Glomerular visceral epithelial cell (primary cell): ENCODE measurements around the gene CYP1A2.
A peak's percentile ranks its signal among the peaks of the same experiment; 100 is the strongest.
"Not testable (repeated sequence)": the region's sequence is repeated elsewhere in the genome, so short reads cannot be mapped to it uniquely, and the experiment has no call there.

Experiments used
- DNase-seq: peaks from one replicate; pipeline ENCODE4 v3.0.0-alpha.2; 2016; ENCODE audit errors: extremely low spot score

CYP1A2 gene, protein sequence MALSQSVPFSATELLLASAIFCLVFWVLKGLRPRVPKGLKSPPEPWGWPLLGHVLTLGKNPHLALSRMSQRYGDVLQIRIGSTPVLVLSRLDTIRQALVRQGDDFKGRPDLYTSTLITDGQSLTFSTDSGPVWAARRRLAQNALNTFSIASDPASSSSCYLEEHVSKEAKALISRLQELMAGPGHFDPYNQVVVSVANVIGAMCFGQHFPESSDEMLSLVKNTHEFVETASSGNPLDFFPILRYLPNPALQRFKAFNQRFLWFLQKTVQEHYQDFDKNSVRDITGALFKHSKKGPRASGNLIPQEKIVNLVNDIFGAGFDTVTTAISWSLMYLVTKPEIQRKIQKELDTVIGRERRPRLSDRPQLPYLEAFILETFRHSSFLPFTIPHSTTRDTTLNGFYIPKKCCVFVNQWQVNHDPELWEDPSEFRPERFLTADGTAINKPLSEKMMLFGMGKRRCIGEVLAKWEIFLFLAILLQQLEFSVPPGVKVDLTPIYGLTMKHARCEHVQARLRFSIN

DNA sequence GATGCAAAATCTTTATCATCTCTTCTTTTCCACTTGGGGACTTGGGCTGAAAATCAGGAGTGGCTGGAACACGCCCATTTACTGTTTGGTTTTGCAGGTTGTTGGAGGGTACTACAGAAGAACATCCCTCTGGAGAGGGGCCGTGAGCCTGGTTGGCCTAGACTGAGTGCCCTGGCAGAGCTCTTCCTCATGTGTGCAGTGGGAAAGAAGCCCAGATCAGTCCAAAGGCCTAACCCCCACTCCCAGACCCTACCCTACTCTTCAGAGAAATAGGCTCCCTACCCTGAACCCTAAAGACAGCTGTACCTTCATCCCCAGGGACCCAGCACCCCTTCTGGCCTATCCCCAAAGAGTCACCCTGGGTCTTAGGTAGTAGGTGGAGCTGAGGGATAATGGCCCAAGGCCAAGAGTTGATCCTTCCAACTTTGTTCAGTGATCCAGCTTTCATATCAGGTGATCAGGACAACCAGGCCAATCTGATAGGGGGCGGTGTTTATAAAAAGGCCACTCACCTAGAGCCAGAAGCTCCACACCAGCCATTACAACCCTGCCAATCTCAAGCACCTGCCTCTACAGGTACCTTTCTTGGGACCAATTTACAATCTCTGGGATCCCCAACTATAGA is at the start of gene CYP1A2:
Gene CYP1A2, plus strand, starts transcription at position 524 of the 625 bp plus-strand sequence. CDS start 894 bp downstream, outside the sequence.
- DNase-seq: no peak

DNA sequence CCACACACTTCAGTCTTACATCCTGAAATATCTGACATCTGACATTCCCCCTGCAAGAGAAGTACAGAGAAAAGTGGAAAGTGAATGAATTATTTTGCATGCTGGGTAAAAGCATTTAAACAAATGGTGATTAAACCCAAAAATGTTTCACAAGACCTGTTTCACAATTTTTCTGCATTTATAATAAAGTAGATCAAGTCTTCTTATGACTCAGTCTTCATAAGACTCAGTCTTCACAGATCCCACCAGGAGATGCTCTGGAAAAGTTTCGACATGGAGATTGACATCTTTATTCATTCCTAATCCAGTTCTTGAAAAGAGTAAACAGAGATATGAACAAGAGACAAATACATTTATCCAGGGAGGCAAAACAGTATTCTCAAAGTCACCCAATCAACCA is 39.6 kb upstream of the CYP1A2 start:
- no peak for DNase-seq

DNA sequence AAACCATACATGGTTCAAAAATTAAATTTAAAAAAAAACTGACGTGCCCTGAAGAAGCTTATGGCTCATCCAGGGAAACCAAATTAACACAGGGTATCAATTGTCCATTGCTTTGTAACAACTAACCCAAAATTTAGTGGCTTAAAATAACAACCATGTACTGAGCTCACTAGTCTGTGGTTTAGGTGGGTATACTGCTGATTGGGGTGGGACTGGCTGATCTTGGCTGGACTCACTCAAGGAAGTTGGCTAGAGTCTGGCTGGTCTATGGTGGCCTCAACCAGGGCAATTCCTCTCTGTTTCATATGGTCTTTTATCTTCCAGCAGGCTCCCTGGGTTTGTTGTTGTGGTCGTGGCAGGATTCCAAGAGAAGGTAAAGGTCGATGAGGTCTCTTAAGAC is 38.8 kb upstream of the CYP1A2 start:
- DNase-seq: no peak

DNA sequence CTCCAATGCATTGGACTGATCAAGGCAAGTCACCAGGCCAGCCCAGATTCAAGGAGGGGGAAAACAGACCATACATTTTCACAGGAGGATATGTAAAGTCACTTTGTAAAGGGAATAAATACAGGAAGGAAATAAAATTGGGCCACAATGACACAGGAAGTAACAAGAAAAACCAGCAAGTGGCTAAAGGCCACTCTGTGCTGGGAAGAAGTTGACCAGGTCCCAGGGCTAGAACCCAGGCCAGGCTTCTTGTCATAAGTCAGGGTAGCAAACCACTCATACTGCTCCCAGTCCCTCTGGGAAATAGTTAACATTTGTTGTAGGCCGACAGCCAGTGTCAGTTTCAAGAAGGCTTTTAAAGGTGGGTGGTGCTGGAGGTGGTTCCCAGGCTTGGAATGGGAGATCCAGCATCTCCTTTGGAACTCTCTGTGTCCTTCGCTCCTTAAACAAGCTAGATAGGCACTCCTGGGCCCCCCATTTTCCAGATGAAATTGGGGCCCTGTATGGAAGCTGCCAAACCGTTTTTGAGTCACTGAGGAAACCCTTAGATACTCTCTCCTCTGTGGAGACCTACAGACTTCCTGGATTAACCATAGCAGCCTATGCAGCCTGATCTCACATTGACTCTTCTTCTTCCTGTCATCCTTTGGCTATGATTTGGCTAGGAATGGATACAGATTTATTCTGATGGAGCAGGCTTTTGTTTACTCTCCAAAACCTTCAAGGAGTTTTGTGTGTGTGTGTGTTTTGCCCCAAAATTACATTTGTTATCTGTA is 38.1 kb upstream of the CYP1A2 start:
- DNase-seq: no peak

DNA sequence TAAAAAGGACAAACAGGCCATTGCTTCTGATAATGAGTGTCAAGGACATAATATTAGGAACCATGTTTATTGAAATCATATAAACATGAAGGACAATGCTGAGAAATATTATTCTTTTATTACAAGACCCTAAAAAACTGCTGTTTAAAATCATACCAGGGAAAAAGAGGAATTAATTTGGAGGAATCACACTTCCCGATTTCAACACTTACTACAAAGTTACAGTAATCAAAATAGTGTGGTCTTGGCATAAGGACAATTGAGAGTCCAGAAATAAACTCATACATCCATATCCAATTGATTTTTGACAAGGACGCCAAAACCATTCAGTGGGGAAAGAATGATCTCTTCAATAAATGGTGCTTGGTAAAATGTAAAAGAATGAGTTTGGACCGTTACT is 36.3 kb upstream of the CYP1A2 start:
- DNase-seq: no peak

DNA sequence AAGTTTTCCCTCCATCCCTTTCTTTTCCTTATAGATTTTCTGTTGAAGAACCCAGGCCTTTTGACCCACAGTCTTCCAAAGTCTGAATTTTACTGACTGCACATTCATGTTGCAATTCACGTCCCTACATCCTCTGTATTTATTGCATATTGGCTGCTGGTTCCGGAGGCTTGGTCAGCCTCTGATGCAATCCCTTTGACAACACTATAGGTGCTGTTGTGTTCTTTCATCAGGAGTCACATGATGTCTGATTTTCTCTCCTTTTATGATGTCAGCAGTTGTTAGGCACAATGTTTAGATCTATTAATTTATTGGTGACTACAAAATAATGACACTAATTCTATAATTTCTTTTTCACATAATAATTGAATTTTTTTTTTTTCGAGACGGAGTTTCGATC is 32.0 kb upstream of the CYP1A2 start:
- DNase-seq: no peak

DNA sequence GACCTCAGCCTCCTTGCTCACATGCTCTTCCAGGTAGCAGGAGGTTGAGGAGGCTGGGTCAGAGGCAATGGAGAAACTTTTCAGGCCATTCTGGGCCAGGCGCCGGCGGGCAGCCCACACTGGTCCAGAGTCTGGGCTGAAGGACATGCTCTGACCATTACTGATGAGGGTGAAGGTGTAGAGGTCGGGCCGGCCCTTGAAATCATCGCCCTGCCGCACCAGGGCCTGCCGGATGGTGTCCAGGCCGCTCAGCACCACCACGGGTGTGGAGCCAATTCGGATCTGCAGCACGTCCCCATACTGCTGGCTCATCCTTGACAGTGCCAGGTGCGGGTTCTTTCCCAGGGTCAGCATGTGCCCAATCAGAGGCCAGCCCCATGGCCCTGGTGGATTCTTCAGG is 26.1 kb upstream of the CYP1A2 start:
- DNase-seq: no peak

DNA sequence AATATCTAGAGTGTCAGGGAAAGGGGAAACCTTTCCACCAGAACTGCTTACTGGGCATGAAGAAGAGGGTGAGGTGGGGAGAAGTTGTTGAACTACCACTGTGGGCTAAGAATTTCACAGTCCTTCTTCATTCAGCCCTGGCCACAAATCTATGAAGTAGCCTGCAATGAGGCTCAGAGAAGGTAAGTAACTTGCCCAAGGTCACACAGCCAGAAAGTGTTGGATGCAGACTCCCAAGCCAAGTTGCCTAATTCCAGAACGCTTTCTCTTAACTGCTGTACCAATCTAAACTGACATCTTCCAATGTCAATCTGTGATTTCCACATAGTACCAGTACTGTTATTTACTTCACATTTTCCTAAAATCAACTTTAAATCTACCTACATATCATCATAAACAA is 25.5 kb upstream of the CYP1A2 start:
- DNase-seq: no peak

DNA sequence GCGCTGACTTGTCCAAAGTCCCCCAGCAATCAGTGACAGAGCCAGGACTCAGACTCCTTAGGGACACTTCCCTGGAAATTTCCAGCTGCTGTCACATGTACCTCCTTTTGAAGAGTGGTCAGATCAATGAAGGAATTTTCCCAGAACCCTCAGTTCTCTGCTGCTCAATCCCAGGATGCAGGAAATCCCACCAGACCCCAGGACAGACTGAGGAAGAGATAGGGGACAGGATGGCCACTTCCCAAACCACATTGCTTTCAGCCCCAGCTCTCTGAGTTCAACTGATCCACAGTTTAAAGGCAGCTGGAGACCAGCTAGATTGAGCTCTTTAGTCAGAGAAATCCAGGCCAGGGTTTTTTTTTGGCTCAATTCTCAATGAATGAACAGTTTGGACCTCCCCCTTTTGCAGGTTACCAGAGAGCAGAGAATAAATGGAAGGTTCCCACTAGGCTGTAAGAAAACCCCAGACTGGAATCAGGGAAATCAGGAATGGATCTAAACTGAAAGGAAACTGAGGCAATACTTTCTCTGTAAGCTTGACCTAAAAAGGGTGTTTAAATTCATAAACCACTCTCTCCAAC is 24.8 kb upstream of the CYP1A2 start:
- peak; percentile 31 for DNase-seq

DNA sequence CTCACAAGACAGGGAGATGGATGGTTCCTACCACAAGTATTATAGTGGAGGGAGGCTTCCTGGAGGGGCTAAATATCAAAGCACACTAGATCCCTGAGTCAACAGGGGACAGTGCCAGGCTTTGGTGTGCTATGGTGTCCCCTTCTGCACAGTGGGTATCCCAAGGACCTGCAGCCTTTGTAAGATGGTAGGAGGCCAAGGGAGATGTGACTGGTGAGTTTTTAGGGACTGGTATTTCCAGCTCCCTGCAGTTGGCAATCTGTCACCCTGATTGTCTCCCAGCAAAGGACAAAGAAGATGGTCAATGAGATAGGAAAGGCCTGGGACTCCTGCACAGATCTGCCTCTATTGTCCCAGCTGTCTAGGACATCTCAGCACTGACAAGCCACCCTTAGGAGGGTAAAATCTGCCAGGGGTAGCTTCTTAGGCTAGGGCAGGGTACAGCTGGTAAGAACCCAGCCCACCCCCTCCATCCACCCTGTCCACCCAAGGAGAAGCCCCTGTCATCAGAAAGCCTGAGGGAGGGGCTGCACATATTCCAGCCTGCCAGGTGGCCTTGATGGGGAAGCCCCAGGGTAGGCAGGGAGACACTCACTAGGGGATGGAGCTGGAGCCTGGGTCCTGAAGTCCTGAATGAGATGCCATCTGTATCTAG is 23.9 kb upstream of the CYP1A2 start:
- no peak for DNase-seq

DNA sequence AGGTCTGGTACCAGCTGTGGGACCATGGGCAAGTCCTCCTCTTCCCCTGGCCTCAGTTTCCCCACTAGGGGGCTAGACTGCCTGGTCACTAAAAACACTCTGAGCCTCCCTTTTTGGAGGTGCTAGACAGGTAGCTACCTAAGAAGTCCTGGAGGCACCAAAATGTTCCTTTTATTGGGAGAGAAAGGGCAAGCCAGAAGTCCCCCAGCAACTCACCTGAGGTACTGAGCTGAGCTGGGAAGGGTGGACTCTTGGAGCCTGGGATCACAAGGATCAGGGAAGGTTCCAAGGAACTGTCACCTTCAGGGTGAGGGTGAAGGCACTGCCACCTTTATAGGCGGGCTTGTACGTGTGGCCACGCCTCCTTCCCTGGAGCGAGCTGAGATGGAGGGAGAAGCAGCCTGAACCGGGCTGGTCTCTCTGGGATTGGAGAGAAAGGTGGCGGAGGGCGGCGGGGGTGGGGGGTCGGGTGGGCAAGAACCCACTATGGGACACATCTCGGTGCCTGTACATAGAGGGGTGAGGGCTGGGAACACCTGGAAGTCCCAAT is 23.3 kb upstream of the CYP1A2 start, which contains the start of gene CYP1A1:
Gene CYP1A1, minus strand, starts transcription at position 304 of the 550 bp plus-strand sequence. CDS start 2,431 bp downstream, outside the sequence.
- DNase-seq: peak; percentile 19

DNA sequence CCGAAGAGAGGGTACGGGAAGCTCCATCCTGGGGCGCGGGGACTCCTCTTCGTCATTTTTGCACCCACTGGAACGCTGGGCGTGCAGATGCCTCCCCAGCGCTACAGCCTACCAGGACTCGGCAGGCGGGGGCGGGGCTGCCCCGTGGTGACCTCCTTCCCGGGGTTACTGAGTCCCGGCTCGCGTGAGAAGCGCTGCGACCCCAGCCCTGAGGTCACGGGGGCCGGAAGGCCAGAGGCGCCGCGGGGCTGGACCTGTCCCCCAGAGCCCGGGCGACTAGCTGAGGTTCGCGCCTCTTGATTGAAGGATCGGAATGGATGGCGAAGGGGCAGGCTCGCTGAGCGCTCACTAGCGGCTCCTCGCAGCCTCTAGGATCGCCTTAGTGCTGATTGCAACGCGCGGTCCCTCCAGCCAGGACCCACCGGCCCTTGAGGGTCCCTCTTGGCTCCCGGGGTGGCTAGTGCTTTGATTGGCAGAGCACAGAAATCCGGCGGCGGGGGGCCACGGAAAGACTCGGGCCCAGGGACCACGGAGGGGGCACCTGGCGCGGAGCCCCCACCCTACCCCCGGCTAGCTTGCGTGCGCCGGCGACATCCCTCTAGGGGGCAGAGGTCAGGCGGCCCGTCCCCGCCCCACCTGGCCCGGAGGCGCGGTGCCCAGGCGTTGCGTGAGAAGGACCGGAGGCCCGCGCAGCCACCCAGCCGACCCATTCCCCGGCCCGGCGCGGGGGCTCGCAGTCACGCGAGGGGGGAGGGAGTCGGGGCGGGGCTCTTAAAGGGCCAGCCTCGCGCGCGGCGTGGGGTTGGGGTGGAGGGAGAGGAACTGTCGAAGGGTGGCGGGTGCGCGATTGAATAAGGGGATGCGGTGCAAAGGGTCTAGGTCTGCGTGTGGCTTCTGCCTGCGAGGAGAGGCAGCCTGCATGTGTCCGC is 22.5 kb upstream of the CYP1A2 start:
- DNase-seq: peak; percentile 18

DNA sequence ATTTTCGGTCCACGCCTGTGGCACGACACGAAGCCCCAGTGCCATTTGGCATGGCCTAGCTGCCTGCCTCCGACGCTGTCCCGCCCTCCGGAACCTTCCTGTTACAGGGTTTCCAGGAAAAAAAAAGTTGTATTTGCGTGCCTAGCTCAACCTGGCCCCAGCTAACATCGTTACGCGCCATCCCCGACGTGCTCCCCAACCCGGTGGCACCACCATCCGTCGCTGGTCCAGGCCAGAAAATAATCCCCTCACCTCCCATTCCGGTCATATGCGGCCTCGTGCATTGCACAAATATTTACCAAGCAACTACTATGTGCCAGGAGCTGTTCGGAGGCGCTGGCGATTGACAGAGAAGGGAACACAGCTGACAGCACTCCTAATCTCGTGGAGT is 21.9 kb upstream of the CYP1A2 start:
- DNase-seq: no peak

DNA sequence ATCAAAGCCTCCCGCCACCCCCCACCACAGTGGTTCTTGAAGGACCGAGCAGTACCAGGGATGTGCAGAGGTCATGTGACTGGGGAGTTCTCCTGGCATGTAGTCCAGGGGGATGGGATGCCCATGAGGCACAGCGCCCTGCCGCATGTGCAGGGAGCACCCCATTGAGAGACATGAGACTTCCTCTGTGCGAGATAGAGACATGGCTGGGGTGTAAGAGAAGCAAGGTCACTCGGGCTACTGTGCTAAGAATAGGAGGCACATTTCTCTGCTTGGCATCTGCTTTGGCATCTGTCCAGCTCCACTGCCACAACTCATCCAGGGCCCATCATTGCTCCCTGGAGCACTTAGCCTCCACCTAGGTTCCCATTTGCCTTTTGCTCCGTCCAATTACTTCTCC is 20.9 kb upstream of the CYP1A2 start:
- DNase-seq: no peak

DNA sequence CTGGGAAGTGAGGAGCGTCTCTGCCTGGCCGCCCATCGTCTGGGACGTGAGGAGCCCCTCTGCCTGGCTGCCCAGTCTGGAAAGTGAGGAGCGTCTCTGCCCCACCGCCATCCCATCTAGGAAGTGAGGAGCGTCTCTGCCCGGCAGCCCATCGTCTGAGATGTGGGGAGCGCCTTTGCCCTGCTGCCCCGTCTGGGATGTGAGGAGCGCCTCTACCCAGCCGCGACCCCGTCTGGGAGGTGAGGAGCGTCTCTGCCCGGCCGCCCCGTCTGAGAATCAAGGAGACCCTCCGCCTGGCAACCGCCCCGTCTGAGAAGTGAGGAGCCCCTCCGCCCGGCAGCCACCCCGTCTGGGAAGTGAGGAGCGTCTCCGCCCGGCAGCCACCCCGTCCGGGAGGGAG is 19.9 kb upstream of the CYP1A2 start:
- DNase-seq: not testable (repeated sequence)

DNA sequence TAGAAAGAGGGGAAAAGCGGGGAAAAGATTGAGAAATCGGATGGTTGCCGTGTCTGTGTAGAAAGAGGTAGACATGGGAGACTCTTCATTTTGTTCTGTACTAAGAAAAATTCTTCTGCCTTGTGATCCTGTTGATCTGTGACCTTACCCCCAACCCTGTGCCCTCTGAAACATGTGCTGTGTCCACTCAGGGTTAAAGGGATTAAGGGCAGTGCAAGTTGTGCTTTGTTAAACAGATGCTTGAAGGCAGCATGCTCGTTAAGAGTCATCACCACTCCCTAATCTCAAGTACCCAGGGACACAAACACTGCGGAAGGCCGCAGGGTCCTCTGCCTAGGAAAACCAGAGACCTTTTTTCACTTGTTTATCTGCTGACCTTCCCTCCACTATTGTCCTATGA is 19.3 kb upstream of the CYP1A2 start:
- not testable (repeated sequence) for DNase-seq

DNA sequence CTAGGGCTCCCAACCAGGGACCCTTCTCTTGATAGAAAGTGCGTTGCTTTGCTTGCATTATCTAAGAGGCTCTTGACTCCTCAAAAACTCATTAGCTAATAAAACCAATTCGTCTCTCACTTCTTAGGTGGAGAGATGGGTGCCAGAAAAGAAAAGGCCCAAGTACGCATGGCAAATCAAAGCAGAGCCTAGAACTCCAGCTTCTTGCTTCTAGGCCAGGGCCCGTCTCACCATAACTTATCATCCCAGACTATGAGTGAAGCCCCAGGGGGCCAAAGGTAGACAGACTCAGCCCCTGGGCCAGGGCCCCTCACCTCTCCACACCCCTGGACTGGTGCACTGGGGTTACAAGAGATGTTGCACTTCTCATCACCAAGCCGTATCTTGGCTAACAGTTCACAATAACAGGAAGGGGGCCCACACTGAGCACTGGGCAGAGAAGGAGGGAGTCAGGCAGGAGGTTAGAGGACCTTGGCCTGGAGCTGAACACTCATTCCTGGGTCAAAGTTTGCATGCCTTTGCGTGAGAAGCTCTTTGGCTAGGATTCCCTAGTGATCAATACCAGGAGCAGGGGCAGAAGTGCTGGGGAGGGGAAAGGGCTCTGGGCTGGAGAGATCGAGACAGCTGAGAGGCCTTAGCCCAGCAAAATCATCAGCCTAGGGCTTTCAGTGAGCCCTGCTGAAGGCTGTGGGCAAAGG is 17.9 kb upstream of the CYP1A2 start:
- DNase-seq: no peak

DNA sequence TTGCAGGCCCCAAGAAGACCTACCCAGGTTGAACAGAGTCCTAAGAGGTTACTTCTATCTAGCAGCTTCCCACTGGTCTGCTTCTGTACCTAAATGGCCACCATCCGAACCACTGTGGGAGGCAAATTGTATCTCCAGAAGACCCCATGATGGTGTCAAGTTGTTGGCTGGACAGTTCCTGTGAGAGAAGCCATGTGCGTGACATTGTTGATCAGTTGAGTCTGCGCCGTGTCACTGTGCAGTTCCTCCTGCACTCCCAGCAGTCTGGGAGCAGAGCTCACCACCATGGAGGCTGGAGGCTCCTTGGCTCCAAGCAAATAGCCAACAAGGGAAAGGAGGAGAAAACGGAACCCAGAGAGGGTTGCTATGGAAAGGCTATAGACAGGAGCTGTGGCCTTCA is 15.8 kb upstream of the CYP1A2 start:
- DNase-seq: no peak

DNA sequence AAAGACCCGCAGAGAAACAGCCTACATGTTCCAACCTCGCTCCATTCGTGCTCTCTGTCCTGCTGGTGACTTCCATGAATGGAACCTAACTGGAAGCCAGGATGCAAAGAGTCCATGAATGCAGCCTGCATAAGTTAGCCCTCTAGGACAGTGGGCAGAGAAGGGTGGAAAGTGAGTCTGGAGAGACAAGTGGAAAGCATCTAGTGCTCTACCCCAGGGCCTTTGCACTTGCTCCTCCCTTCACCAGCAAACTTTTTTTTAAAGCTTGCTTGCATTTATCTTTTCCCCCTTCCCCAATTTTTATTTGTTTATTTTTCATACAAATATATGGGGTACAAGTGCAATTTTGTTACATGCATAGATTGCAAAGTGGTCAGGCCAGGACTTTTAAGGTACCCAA is 15.4 kb upstream of the CYP1A2 start:
- DNase-seq: no peak
